ENCODE data around the gene AK9. TPM values are rescaled to one million over a fixed set of nuclear protein-coding genes. Genes with fewer than 3 reads are reported as not detected.

AK9 gene
- polyA plus RNA-seq, 1 donor from 2014 or later: 27.7 TPM

DNA sequence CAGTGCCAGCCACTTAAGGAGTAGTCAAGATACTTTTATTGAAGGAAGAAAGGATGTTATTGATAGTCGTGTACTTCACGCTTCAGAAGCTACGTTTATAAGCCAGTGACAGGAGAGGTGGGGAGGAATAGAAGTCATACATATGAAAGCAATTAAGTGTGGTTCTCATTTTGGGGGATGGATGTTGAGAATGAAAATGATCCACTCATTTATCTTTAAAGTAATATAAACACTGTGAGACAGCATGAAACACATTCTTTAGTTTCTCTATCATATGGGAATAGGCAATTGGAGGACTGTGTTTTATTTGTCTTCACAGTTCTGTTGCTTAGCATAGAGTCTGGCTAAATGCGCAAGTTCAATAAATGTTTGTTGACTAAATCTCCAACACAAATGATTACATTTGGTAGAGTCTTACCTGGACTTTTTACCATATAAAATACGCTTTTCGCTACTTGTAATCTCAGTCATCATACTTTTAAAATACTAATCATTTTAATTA lies 35.2 kb downstream of the AK9 start:
- Histone ChIP-seq H3K9me2 (ENCODE audit: insufficient read depth, low read length) (no peaks in the 10 kb centered on the region), H3K27ac (ENCODE audit: low read length) (no peak overlapping the region), H3K4me2 (ENCODE audit: low read length) (no peak overlapping the region), H3F3A (ENCODE audit: insufficient read depth, low read length, poor library complexity, severe bottlenecking) (no peaks in the 10 kb centered on the region), H3K4me3 (ENCODE audit: low read length) (no peak overlapping the region), H3K79me2 (replicated peaks; ENCODE audit: insufficient read depth, low read length) (no peaks in the 10 kb centered on the region), H2AFZ (ENCODE audit: low read depth, low read length) (no peak overlapping the region), H3K27me3 (ENCODE audit: insufficient read depth, low read depth, low read length) (no peaks in the 10 kb centered on the region), H3K36me3 (ENCODE audit: insufficient read depth, low read length) (no peaks in the 10 kb centered on the region), H3K9me3 (ENCODE audit: low read length) (no peaks in the 10 kb centered on the region), H4K20me1 (ENCODE audit: insufficient read depth) (no peaks in the 10 kb centered on the region), H3K9ac (ENCODE audit: low read length) (no peak overlapping the region)
- TF ChIP-seq EP300 (conservative IDR thresholded peaks at IDR 0.05; ENCODE audit: poor library complexity, severe bottlenecking): no peak
- no peak for TF ChIP-seq SMC3 (conservative IDR thresholded peaks at IDR 0.05; ENCODE audit: poor library complexity)

- H3K79me2 ChIP-seq (replicated peaks; ENCODE audit: insufficient read depth, low read length): no peaks in the 10 kb centered on the region
- no peak overlapping the region for H3K9ac ChIP-seq (ENCODE audit: low read length)
- H3K27me3 ChIP-seq (ENCODE audit: insufficient read depth, low read depth, low read length): no peaks in the 10 kb centered on the region
- H2AFZ ChIP-seq (ENCODE audit: low read depth, low read length): no peak overlapping the region
- no peak overlapping the region for H3K27ac ChIP-seq (ENCODE audit: low read length)
- TF ChIP-seq SMC3 (conservative IDR thresholded peaks at IDR 0.05; ENCODE audit: poor library complexity) (no peak), EP300 (conservative IDR thresholded peaks at IDR 0.05; ENCODE audit: poor library complexity, severe bottlenecking) (no peak), RAD21 (conservative IDR thresholded peaks at IDR 0.05) (no peak), MXI1 (conservative IDR thresholded peaks at IDR 0.05; ENCODE audit: poor library complexity, severe bottlenecking) (no peak), POLR2AphosphoS5 (IDR thresholded peaks at IDR 0.05) (no peak), TAF1 (IDR thresholded peaks at IDR 0.05; ENCODE audit: low read depth) (no peak), REST (IDR thresholded peaks at IDR 0.05; ENCODE audit: borderline replicate concordance) (no peak), EZH2 (IDR thresholded peaks at IDR 0.05; ENCODE audit: borderline replicate concordance, insufficient read depth, low read length, poor library complexity, severe bottlenecking) (no peak)
- TF ChIP-seq, protein P1, sequence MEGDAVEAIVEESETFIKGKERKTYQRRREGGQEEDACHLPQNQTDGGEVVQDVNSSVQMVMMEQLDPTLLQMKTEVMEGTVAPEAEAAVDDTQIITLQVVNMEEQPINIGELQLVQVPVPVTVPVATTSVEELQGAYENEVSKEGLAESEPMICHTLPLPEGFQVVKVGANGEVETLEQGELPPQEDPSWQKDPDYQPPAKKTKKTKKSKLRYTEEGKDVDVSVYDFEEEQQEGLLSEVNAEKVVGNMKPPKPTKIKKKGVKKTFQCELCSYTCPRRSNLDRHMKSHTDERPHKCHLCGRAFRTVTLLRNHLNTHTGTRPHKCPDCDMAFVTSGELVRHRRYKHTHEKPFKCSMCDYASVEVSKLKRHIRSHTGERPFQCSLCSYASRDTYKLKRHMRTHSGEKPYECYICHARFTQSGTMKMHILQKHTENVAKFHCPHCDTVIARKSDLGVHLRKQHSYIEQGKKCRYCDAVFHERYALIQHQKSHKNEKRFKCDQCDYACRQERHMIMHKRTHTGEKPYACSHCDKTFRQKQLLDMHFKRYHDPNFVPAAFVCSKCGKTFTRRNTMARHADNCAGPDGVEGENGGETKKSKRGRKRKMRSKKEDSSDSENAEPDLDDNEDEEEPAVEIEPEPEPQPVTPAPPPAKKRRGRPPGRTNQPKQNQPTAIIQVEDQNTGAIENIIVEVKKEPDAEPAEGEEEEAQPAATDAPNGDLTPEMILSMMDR (IDR thresholded peaks at IDR 0.05; ENCODE audit: poor library complexity, severe bottlenecking): no peak
- no peak overlapping the region for H3K4me3 ChIP-seq (ENCODE audit: low read length)
- no peak overlapping the region for H3K4me2 ChIP-seq (ENCODE audit: low read length)
- no peaks in the 10 kb centered on the region for H3K9me2 ChIP-seq (ENCODE audit: insufficient read depth, low read length)
- H3K36me3 ChIP-seq (ENCODE audit: insufficient read depth, low read length): no peaks in the 10 kb centered on the region
- H4K20me1 ChIP-seq (ENCODE audit: insufficient read depth): no peaks in the 10 kb centered on the region
- no peaks in the 10 kb centered on the region for H3F3A ChIP-seq (ENCODE audit: insufficient read depth, low read length, poor library complexity, severe bottlenecking)
- no peaks in the 10 kb centered on the region for H3K9me3 ChIP-seq (ENCODE audit: low read length)
These were observed 37.7 kb downstream of the AK9 start for GRCh38 chr6:109653264-109653663.

Measured in neural cell (in vitro differentiated cells).